Kidney glomerular epithelial cell (primary cell): Measurements from ENCODE around the gene SURF2.
A peak's percentile ranks its signal among the peaks of the same experiment; 100 is the strongest.

Experiments
- DNase-seq: peaks from one replicate; lab custom pipeline; 2025; lab: John Stamatoyannopoulos, UW

Gene SURF2

GRCh38 chr9:133354766-133355165 is 1.6 kb upstream of the SURF2 start:
- no peak for DNase-seq

GRCh38 chr9:133355881-133356357 is 431 bp upstream of the SURF2 start:
- DNase-seq, result no peak

GRCh38 chr9:133357656-133358055 is 1.3 kb downstream of the SURF2 start:
- no peak for DNase-seq

- DNase-seq, result no peak
Measured at GRCh38 chr9:133359399-133360175, 3.2 kb downstream of the SURF2 start.

GRCh38 chr9:133360400-133361393 is 4.3 kb downstream of the SURF2 start:
- no peak for DNase-seq

- no peak for DNase-seq
Measured at GRCh38 chr9:133361507-133362092, 5.2 kb downstream of the SURF2 start.

GRCh38 chr9:133362359-133363044 is 6.2 kb downstream of the SURF2 start:
- DNase-seq, result no peak

GRCh38 chr9:133366435-133366834 is 10.1 kb downstream of the SURF2 start:
- DNase-seq, result no peak

GRCh38 chr9:133367221-133367620 is 10.9 kb downstream of the SURF2 start:
- DNase-seq, result no peak

GRCh38 chr9:133367778-133368177 is 11.4 kb downstream of the SURF2 start:
- DNase-seq, result no peak

- DNase-seq, result no peak
Measured at GRCh38 chr9:133368249-133368881, 12.0 kb downstream of the SURF2 start.

- no peak for DNase-seq
Measured at GRCh38 chr9:133369422-133369821, 13.1 kb downstream of the SURF2 start.

- no peak for DNase-seq
Measured at GRCh38 chr9:133369933-133370332, 13.6 kb downstream of the SURF2 start.

- no peak for DNase-seq
Measured at GRCh38 chr9:133370685-133371084, 14.3 kb downstream of the SURF2 start.

GRCh38 chr9:133371261-133371711 is 14.9 kb downstream of the SURF2 start:
- DNase-seq, result no peak

GRCh38 chr9:133372144-133372543 is 15.8 kb downstream of the SURF2 start:
- no peak for DNase-seq

- DNase-seq, result no peak
Measured at GRCh38 chr9:133374612-133375115, 18.3 kb downstream of the SURF2 start.

- no peak for DNase-seq
Measured at GRCh38 chr9:133375116-133375723, 18.9 kb downstream of the SURF2 start.

- peak; percentile 77 for DNase-seq
Measured at GRCh38 chr9:133375724-133376654, 19.6 kb downstream of the SURF2 start, which contains the start of the genes STKLD1 and SURF4. TSS of gene STKLD1 (plus strand) at chr9:133376366. CDS start at chr9:133376474, 108 bp downstream. TSS of gene SURF4 (minus strand) at chr9:133376060. CDS start at chr9:133375969, 91 bp downstream.
